ENCODE data around the gene MYRIP. TPM values are rescaled to one million over a fixed set of nuclear protein-coding genes. Genes with fewer than 3 reads are reported as not detected.

The MYRIP gene
- total and polyA plus RNA-seq, 2 of the 4 experiments (the other 2 are of a cell fraction): not detected

- H3K9me1 ChIP-seq (ENCODE audit: insufficient read depth, low read length): no peaks in the 10 kb centered on the region
- H2AFZ ChIP-seq (replicated peaks; ENCODE audit: low read length, poor library complexity): no peak overlapping the region
- no peak overlapping the region for H3K9ac ChIP-seq (ENCODE audit: low read depth, low read length)
- H2BK20ac ChIP-seq (ENCODE audit: low read depth, low read length): no peak overlapping the region
- CTCF ChIA-PET: no interaction called here
- DNase-seq (no peak), ATAC-seq (ENCODE audit: low read depth) (no peak)
- H2AK5ac ChIP-seq (ENCODE audit: low read depth, low read length): no peak overlapping the region
- no peaks in the 10 kb centered on the region for H3K4me1 ChIP-seq (ENCODE audit: control insufficient read depth, insufficient read depth, low read length)
- no peak overlapping the region for H4K91ac ChIP-seq (ENCODE audit: insufficient read depth, low read depth, low read length)
- no peaks in the 10 kb centered on the region for H4K20me1 ChIP-seq (ENCODE audit: insufficient read depth, low read length)
- POLR2A ChIA-PET (ENCODE audit: unreplicated experiment): no interaction called here
- no peak overlapping the region for H3K4me3 ChIP-seq (ENCODE audit: insufficient read depth, low read depth, low read length)
- H3K4me2 ChIP-seq (ENCODE audit: low read depth, low read length): no peak overlapping the region
- H3K14ac ChIP-seq (replicated peaks; ENCODE audit: low read depth, low read length): no peak overlapping the region
- H3K18ac ChIP-seq (ENCODE audit: low read depth, low read length): no peak overlapping the region
- no TSS peak for BruUV-seq (replicated peaks)
- in situ Hi-C loops (cut with MboI; ENCODE audit: low sequenced_read_pairs) (no loop called here), dilution Hi-C loops (cut with HindIII; ENCODE audit: low sequenced_read_pairs, unreplicated experiment) (no loop called here), intact Hi-C loops (cut with micrococcal nuclease) (no loop called here)
- TF ChIP-seq RCOR1 (IDR thresholded peaks at IDR 0.05; ENCODE audit: insufficient replicate concordance, low read length) (no peak), CEBPB (IDR thresholded peaks at IDR 0.05; ENCODE audit: low read depth, low read length) (no peak), MXI1 (IDR thresholded peaks at IDR 0.05; ENCODE audit: borderline replicate concordance, low read depth, low read length) (no peak)
- H3K56ac ChIP-seq (ENCODE audit: extremely low read depth, insufficient read depth, low read length): no peak overlapping the region
- H2BK15ac ChIP-seq (ENCODE audit: low read depth, low read length): no peak overlapping the region
- no peaks in the 10 kb centered on the region for H3K36me3 ChIP-seq (ENCODE audit: control insufficient read depth, insufficient read depth, low read length)
- no peak overlapping the region for H4K5ac ChIP-seq (ENCODE audit: low read depth, low read length)
- H4K8ac ChIP-seq (ENCODE audit: low read depth in 2 of 2, low read length in 2 of 2): no peak overlapping the region
- H3K23ac ChIP-seq (ENCODE audit: low read depth, low read length): no peak overlapping the region
- no peak overlapping the region for H2BK120ac ChIP-seq (ENCODE audit: low read depth, low read length)
- no peak overlapping the region for H3K27ac ChIP-seq (ENCODE audit: insufficient read depth, low read length)
- WGBS, 2 experiments (ENCODE audit: extremely low coverage in 2 of 2, insufficient read length in 1 of 2): no CpG with 5 or more reads among the region's 2 CpGs
- H3K9me3 ChIP-seq (ENCODE audit: control insufficient read depth, insufficient read depth, low read length): peaks cover 12% of the 10 kb centered on the region
- H2BK5ac ChIP-seq (ENCODE audit: low read depth, low read length, poor library complexity, severe bottlenecking): no peak overlapping the region
- no peaks in the 10 kb centered on the region for H3K79me1 ChIP-seq (ENCODE audit: low read depth in 1 of 2, low read length in 2 of 2)
- H3K27me3 ChIP-seq (ENCODE audit: control insufficient read depth, insufficient read depth, low read length): no peaks in the 10 kb centered on the region
- H3K4ac ChIP-seq (ENCODE audit: low read depth, low read length): no peak overlapping the region
- no peak overlapping the region for H2AK9ac ChIP-seq (replicated peaks; ENCODE audit: low read depth, low read length, poor library complexity)
Observed at GRCh38 chr3:40118091-40118490, 308.7 kb downstream of the MYRIP start.
